ENCODE data around the gene BOK. TPM values are rescaled to one million over a fixed set of nuclear protein-coding genes. Genes with fewer than 3 reads are reported as not detected.
"Not testable (repeated sequence)": the region's sequence is repeated elsewhere in the genome, so short reads cannot be mapped to it uniquely, and the experiment has no call there.

The BOK gene
- total RNA-seq, 1 donor from 2014 or later, result 13.8 TPM

DNA sequence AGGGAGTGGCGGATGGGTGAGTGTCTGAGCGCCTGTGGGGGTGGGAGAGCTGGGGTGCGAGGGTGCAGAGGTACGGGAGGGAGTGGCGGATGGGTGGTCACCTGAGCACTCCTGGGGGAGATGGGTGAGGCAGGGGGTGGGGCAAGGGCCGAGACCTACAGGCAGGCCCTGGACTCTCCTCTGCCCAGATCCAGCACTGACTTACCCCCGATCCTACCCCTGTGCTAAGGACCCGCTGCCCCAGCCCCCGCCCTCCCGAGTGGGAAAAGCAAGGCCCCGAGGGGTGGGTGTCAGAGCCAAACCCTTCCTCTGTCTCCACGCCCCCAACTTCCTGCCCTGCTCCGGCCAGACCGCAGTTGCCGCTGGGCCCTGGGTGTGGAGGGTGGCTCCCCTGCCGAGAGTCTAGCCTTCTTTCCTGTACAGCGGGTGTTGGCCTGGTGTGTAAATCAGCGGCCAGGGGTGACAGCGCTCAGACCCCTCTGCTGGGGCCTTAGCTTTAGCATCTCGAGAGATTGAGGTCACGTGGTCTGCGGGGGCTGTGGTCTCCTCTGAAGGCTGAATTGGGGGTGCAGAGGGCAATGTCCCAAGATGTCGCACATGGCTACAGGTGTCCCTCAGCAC is 12.5 kb downstream of the BOK start:
- H3K27me3 Mint-ChIP-seq (ENCODE audit: unreplicated experiment), result peaks cover 1% of the 10 kb centered on the region
- no peak overlapping the region for H3K4me3 Mint-ChIP-seq (ENCODE audit: unreplicated experiment)
- peaks cover 9% of the 10 kb centered on the region for H3K9me3 Mint-ChIP-seq (ENCODE audit: unreplicated experiment)
- no peaks in the 10 kb centered on the region for H3K36me3 Mint-ChIP-seq (ENCODE audit: unreplicated experiment)
- TF ChIP-seq, protein P1, sequence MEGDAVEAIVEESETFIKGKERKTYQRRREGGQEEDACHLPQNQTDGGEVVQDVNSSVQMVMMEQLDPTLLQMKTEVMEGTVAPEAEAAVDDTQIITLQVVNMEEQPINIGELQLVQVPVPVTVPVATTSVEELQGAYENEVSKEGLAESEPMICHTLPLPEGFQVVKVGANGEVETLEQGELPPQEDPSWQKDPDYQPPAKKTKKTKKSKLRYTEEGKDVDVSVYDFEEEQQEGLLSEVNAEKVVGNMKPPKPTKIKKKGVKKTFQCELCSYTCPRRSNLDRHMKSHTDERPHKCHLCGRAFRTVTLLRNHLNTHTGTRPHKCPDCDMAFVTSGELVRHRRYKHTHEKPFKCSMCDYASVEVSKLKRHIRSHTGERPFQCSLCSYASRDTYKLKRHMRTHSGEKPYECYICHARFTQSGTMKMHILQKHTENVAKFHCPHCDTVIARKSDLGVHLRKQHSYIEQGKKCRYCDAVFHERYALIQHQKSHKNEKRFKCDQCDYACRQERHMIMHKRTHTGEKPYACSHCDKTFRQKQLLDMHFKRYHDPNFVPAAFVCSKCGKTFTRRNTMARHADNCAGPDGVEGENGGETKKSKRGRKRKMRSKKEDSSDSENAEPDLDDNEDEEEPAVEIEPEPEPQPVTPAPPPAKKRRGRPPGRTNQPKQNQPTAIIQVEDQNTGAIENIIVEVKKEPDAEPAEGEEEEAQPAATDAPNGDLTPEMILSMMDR (IDR thresholded peaks at IDR 0.05; ENCODE audit: partially characterized antibody, unreplicated experiment), result no peak
- peaks cover 2% of the 10 kb centered on the region for H3K4me1 Mint-ChIP-seq (ENCODE audit: low read depth, unreplicated experiment)
- DNase-seq, result no peak
- H3K27ac Mint-ChIP-seq (ENCODE audit: unreplicated experiment), result no peak overlapping the region

DNA sequence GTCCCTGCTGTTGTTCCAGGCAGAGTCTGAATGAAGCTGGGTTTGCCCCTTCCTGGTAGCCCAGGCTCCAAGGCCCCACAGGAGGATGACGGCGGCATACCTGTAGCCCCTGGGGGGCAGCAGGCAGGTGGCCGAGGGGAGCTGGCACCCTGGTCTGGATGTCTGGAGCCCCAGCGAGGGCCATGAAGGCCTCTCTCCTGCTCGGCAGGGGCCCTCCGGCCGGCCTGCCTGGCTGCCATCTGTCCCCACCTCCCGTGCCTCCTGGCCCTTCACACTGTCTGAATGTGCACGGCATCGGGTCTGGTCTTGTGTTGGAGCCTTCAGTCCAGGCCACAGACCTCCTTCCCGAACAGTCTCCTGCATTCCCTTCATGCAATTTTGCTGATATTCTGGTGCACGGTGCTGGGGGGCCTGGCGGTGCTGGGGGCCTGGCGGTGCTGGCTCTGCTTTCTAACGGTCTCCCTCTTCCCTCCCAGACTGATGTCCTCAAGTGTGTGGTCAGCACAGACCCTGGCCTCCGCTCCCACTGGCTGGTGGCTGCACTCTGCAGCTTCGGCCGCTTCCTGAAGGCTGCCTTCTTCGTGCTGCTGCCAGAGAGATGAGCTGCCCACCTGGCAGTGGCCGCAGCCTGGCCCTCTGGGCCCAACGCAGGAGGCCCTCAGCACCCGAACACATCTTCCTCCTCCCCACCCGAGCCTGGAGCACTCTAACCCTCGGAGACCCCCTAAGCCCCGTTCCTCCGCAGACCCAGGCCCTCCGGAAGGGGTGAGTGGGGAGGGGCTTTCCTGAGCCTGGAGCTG is 13.5 kb downstream of the BOK start:
- Mint-ChIP-seq H3K4me1 (ENCODE audit: low read depth, unreplicated experiment) (peaks cover 2% of the 10 kb centered on the region), H3K9me3 (ENCODE audit: unreplicated experiment) (peaks cover 11% of the 10 kb centered on the region), H3K27ac (ENCODE audit: unreplicated experiment) (peak overlapping the region; percentile 43), H3K27me3 (ENCODE audit: unreplicated experiment) (peaks cover 1% of the 10 kb centered on the region), H3K36me3 (ENCODE audit: unreplicated experiment) (no peaks in the 10 kb centered on the region), H3K4me3 (ENCODE audit: unreplicated experiment) (no peak overlapping the region)
- TF ChIP-seq, protein P1 (IDR thresholded peaks at IDR 0.05; ENCODE audit: partially characterized antibody, unreplicated experiment), result no peak
- DNase-seq, result no peak

DNA sequence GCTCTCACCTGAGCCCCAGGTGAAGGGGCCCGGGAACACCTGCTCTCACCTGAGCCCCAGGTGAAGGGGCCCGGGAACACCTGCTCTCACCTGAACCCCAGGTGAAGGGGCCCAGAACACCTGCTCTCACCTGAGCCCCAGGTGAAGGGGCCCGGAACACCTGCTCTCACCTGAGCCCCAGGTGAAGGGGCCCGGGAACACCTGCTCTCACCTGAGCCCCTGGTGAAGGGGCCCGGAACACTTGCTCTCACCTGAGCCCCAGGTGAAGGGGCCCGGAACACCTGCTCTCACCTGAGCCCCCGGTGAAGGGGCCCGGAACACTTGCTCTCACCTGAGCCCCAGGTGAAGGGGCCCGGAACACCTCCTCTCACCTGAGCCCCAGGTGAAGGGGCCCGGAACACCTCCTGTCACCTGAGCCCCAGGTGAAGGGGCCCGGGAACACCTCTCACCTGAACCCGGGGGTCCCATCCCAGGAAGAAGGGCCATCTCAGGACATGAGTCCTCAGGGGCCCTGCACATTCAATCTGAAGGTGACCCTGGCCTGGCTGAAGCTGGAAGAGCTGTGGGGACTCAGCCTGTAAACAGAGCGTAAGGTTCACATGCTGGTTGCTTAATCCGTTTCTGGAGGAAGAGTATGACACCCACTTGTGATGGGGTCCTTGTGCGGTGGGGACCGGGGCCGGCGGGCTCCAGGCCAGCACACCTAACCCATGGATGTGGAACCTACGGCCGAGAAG is 14.5 kb downstream of the BOK start:
- H3K27me3 Mint-ChIP-seq (ENCODE audit: unreplicated experiment); H3K36me3 Mint-ChIP-seq (ENCODE audit: unreplicated experiment); H3K4me3 Mint-ChIP-seq (ENCODE audit: unreplicated experiment): not testable (repeated sequence)

DNA sequence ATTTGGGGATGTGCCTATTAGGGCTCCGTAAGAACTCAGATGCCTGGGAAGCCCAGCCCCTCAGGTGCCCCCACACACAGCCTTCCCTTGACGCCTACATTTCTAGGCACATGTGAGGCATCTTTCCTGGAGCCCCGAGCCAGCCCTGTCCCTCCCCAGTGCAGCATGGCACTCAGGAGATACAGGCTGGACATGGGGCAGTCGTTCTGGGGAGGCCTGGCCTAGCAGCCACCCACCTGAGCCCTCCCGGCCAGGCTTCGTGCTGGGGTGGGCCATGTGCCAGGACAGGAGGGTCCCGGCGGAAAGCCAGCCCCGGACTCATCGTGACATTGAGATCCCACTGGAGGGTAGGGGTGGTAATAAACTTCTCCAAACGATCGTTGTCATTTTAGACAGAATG is 15.2 kb downstream of the BOK start:
- TF ChIP-seq, protein P1 (IDR thresholded peaks at IDR 0.05; ENCODE audit: partially characterized antibody, unreplicated experiment), result no peak
- Mint-ChIP-seq H3K36me3 (ENCODE audit: unreplicated experiment) (peaks cover 11% of the 10 kb centered on the region), H3K9me3 (ENCODE audit: unreplicated experiment) (peaks cover 14% of the 10 kb centered on the region), H3K4me3 (ENCODE audit: unreplicated experiment) (no peak overlapping the region), H3K27me3 (ENCODE audit: unreplicated experiment) (peaks cover 3% of the 10 kb centered on the region), H3K4me1 (ENCODE audit: low read depth, unreplicated experiment) (peaks cover 4% of the 10 kb centered on the region), H3K27ac (ENCODE audit: unreplicated experiment) (no peak overlapping the region)
- DNase-seq, result no peak

More for the DNA sequence above, 14.5 kb downstream of the BOK start:
- DNase-seq; H3K27ac Mint-ChIP-seq (ENCODE audit: unreplicated experiment); H3K4me1 Mint-ChIP-seq (ENCODE audit: low read depth, unreplicated experiment): not testable (repeated sequence)
- H3K9me3 Mint-ChIP-seq (ENCODE audit: unreplicated experiment), result peaks cover 12% of the 10 kb centered on the region

DNA sequence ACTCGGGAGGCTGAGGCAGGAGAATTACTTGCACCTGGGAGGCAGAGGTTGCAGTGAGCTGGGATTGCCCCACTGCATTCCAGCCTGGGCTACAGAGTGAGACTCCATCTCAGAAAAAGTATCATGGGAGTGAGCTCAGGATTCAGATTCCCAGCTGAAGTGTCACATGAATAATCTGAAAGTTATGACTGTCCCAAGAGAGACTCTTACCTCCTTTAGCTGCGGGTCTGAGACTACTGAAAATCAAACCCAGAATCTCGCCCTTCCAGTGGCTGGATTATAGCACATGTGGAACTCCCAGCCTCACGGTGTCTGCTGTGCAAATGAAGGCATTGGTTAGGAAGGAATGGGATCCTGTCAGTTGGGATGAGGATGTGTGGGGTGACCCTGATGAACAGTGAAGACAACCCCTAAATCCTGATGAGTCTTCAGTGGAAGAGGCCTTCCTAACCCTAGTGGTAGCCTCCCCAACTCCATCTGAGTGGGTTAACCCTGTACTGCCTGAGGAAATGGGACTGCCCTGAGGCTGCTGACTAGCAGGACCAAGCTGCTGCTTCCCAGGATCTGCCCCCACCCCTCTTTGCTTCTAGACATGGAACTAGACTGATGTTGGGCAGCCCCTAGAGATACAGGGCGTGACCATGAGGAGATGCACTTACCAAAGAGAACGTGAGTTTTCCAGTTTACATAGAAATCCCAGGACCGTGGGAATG is 16.5 kb downstream of the BOK start:
- peaks cover 7% of the 10 kb centered on the region for H3K27me3 Mint-ChIP-seq (ENCODE audit: unreplicated experiment)
- TF ChIP-seq, protein P1 (IDR thresholded peaks at IDR 0.05; ENCODE audit: partially characterized antibody, unreplicated experiment), result no peak
- peaks cover 20% of the 10 kb centered on the region for H3K36me3 Mint-ChIP-seq (ENCODE audit: unreplicated experiment)
- DNase-seq, result no peak
- no peak overlapping the region for H3K27ac Mint-ChIP-seq (ENCODE audit: unreplicated experiment)
- H3K4me3 Mint-ChIP-seq (ENCODE audit: unreplicated experiment), result no peak overlapping the region
- H3K9me3 Mint-ChIP-seq (ENCODE audit: unreplicated experiment), result peaks cover 14% of the 10 kb centered on the region
- peaks cover 4% of the 10 kb centered on the region for H3K4me1 Mint-ChIP-seq (ENCODE audit: low read depth, unreplicated experiment)
